ENCODE data around the gene CSMD2. TPM values are rescaled to one million over a fixed set of nuclear protein-coding genes. Genes with fewer than 3 reads are reported as not detected.

Gene CSMD2
- total RNA-seq, 4 donors from 2014 or later = 0.09 to 0.20 TPM; not detected in 2

DNA sequence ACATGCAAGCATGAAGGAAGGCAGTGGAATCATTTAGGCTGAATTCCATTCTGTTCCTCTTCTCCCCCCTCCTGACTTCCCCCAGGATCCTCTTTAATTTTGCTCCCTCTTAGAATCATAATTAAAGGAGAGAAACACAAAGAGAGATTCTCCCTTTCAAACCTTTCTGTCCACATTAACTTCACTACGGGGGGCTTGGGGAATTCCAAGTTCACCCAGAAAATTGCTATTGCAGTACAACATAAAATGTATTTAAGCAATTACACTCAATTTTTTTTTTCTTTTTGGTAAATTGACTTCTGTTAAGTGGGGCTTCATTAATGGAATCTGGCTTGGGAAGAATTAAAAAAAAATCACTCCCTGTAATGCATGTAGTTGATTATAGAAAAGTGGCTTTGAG, 314.5 kb downstream of the CSMD2 start:
- no peaks in the 10 kb centered on the region for H3K9me3 ChIP-seq
- in situ Hi-C loops (cut with MboI; ENCODE audit: low sequenced_read_pairs in 4 of 4) (no loop called here), intact Hi-C loops (cut with DNase I; ENCODE audit: low total_unique reads) (no loop called here)
- H3K36me3 ChIP-seq = no peaks in the 10 kb centered on the region
- H3K4me1 ChIP-seq = no peaks in the 10 kb centered on the region
- H3K27ac ChIP-seq = no peak overlapping the region
- H3K4me3 ChIP-seq = no peak overlapping the region
- ATAC-seq (no peak), DNase-seq (no peak)
- TF ChIP-seq POLR2A (IDR thresholded peaks at IDR 0.05) = no peak
- TF ChIP-seq, protein P1, sequence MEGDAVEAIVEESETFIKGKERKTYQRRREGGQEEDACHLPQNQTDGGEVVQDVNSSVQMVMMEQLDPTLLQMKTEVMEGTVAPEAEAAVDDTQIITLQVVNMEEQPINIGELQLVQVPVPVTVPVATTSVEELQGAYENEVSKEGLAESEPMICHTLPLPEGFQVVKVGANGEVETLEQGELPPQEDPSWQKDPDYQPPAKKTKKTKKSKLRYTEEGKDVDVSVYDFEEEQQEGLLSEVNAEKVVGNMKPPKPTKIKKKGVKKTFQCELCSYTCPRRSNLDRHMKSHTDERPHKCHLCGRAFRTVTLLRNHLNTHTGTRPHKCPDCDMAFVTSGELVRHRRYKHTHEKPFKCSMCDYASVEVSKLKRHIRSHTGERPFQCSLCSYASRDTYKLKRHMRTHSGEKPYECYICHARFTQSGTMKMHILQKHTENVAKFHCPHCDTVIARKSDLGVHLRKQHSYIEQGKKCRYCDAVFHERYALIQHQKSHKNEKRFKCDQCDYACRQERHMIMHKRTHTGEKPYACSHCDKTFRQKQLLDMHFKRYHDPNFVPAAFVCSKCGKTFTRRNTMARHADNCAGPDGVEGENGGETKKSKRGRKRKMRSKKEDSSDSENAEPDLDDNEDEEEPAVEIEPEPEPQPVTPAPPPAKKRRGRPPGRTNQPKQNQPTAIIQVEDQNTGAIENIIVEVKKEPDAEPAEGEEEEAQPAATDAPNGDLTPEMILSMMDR (IDR thresholded peaks at IDR 0.05 in 4 of 5, conservative IDR thresholded peaks at IDR 0.05 in 1 of 5) = no peak
- H3K27me3 ChIP-seq = no peaks in the 10 kb centered on the region

DNA sequence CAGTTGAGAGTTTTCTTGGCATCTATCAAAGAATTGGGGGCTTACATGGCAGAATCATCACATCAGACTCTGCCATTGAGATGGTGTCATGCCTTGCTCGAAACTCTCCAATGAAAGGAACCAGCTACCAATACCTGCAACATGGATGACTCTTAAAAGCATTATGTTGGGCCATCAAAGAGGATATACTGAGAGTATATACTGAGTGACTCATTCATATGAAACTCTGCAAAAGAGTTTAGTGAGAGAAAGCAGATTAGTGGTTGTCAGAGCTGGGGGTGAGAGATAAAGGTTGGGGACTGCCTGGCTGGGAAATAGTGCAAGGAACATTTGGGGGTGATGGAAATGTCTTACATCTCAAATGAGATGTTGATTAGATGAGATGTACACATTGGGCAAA, 315.8 kb downstream of the CSMD2 start:
- Histone ChIP-seq H3K27ac (no peak overlapping the region), H3K4me1 (no peaks in the 10 kb centered on the region), H3K27me3 (no peaks in the 10 kb centered on the region), H3K4me3 (no peak overlapping the region), H3K9me3 (no peaks in the 10 kb centered on the region), H3K36me3 (no peaks in the 10 kb centered on the region)
- in situ Hi-C loops (cut with MboI; ENCODE audit: low sequenced_read_pairs in 4 of 4) (no loop called here), intact Hi-C loops (cut with DNase I; ENCODE audit: low total_unique reads) (no loop called here)
- TF ChIP-seq POLR2A (IDR thresholded peaks at IDR 0.05) = no peak
- TF ChIP-seq, protein P1 (IDR thresholded peaks at IDR 0.05 in 4 of 5, conservative IDR thresholded peaks at IDR 0.05 in 1 of 5) = no peak
- ATAC-seq (no peak), DNase-seq (no peak)

DNA sequence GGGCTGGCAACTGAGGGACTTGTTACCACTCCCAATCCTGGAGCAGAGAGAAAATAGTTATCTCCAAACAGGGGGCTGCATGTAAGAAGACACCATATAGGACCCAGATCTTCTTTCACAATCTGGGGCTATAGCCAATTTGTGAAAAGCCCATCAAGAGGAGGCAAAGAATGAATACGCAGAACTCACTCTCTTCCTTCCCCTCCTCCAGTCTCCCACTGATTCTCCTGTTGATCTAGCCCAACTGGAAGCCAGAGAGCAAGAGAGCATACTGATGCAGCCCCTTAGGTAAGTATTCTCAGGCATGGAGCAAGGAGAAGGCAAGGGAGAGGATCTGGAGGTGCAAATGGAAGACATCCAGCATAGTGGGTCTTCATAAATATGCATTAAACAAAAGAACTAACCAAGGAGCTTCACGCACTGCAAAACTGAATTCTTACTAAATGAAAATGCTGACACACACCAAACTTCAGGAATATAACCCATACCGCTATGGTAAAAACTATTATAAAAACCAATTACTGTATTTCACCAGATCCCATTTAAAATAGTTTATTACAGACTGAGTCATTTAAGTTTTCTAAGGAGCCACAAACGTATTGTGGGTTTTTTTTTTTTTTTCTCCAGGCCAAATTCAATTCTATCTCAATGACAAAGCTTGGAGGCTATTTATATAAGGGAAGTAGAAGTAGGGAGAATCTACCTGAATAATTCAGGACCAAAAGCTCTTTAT, 316.7 kb downstream of the CSMD2 start:
- Histone ChIP-seq H3K9me3 (no peaks in the 10 kb centered on the region), H3K4me1 (no peaks in the 10 kb centered on the region), H3K36me3 (no peaks in the 10 kb centered on the region), H3K4me3 (no peak overlapping the region), H3K27me3 (no peaks in the 10 kb centered on the region), H3K27ac (no peak overlapping the region)
- DNase-seq (no peak), ATAC-seq (no peak)
- TF ChIP-seq, protein P1 (IDR thresholded peaks at IDR 0.05 in 4 of 5, conservative IDR thresholded peaks at IDR 0.05 in 1 of 5) = no peak
- no peak for TF ChIP-seq POLR2A (IDR thresholded peaks at IDR 0.05)
- intact Hi-C loops (cut with DNase I; ENCODE audit: low total_unique reads) (no loop called here), in situ Hi-C loops (cut with MboI; ENCODE audit: low sequenced_read_pairs in 4 of 4) (no loop called here)

DNA sequence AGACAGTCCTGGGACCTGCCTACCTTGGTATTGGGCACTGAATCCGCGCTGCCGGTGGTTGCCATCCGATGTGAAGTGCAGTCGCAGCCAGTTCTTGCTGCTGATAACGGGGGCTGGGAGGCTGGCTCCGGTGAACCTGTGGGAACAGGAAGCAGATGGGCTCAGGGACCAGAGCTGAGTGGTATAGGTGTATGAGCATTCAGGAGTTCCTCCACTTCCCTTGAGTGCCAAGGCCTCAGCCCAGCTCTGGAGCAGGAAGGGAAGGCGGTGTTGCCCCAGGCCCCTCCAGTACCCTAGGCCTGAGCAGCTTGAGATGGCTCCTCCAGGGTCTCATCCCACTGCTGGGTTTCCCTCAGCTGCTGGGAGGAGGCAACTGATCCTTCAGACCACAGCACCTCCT, 318.2 kb downstream of the CSMD2 start:
- Histone ChIP-seq H3K36me3 (no peaks in the 10 kb centered on the region), H3K27ac (no peak overlapping the region), H3K4me1 (no peaks in the 10 kb centered on the region), H3K4me3 (no peak overlapping the region), H3K9me3 (no peaks in the 10 kb centered on the region), H3K27me3 (no peaks in the 10 kb centered on the region)
- ATAC-seq = no peak
- in situ Hi-C loops (cut with MboI; ENCODE audit: low sequenced_read_pairs in 4 of 4) (no loop called here), intact Hi-C loops (cut with DNase I; ENCODE audit: low total_unique reads) (no loop called here)
- no peak for DNase-seq
- TF ChIP-seq POLR2A (IDR thresholded peaks at IDR 0.05) = no peak
- TF ChIP-seq, protein P1 (IDR thresholded peaks at IDR 0.05 in 4 of 5, conservative IDR thresholded peaks at IDR 0.05 in 1 of 5) = no peak

DNA sequence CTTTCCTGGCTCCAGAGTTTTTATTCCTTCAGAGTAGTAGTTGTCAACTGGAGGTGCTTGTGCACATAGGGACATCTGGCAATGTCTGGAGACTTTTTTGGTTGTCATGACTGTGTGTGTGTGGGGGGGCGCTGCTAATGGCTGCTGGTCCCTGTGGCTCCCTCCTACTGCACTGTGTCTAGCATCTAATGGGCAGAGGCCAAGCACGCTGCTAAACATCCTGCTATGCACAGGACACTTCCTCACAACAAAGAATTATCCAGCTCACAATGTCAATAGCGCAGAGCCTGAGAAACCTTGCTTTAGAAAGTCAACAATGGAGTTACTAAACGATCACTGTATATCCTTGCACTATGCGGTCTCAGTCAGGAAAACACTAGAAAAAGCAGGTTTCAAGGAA, 320.9 kb downstream of the CSMD2 start:
- TF ChIP-seq, protein P1 (IDR thresholded peaks at IDR 0.05 in 4 of 5, conservative IDR thresholded peaks at IDR 0.05 in 1 of 5) = no peak
- TF ChIP-seq POLR2A (IDR thresholded peaks at IDR 0.05) = no peak
- in situ Hi-C loops (cut with MboI; ENCODE audit: low sequenced_read_pairs in 4 of 4) (no loop called here), intact Hi-C loops (cut with DNase I; ENCODE audit: low total_unique reads) (no loop called here)
- H3K4me1 ChIP-seq = no peaks in the 10 kb centered on the region
- H3K27ac ChIP-seq = no peak overlapping the region
- DNase-seq = no peak
- ATAC-seq = no peak
- H3K4me3 ChIP-seq = no peak overlapping the region
- H3K27me3 ChIP-seq = no peaks in the 10 kb centered on the region
- H3K9me3 ChIP-seq = no peaks in the 10 kb centered on the region
- H3K36me3 ChIP-seq = no peaks in the 10 kb centered on the region

All from gastrocnemius medialis (tissue), 4 donors.